DND-41 (cell line): ENCODE data around the gene PTPRK.

Experiments
- EZH2 ChIP-seq: IDR thresholded peaks from 3 replicates; pipeline ENCODE4 v1.6.1; 2012; ENCODE audit warnings: borderline replicate concordance, low read depth, mild to moderate bottlenecking, moderate library complexity, low read length, inconsistent platforms; ENCODE audit not compliant: severe bottlenecking
- TF ChIP-seq, protein P1 (sequence below): IDR thresholded peaks from 2 replicates; pipeline ENCODE4 v1.5.1; 2012; ENCODE audit warnings: borderline replicate concordance, low read length, moderate library complexity, mild to moderate bottlenecking; ENCODE audit not compliant: poor library complexity, severe bottlenecking; ENCODE audit errors: extremely low read depth

DNA sequence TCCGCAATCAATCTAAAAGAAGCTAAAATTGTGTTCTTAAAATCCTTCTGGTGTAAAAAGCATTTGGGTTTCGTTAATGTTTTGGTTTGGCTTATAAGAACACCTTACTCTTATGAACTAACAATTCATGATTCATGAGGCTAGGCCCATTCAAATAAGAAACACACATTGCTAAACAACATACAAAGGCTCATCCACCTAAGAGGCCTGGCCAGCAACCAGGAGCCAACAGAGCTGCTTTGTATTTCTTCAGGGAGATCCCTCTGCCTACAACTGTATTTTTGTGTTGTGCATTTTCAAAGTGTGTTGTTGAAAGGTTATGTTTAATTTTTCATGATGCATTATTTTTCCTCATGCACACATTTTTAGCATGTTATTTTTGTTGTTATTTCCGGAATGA lies 98.6 kb downstream of the PTPRK start:
- TF ChIP-seq, protein P1, sequence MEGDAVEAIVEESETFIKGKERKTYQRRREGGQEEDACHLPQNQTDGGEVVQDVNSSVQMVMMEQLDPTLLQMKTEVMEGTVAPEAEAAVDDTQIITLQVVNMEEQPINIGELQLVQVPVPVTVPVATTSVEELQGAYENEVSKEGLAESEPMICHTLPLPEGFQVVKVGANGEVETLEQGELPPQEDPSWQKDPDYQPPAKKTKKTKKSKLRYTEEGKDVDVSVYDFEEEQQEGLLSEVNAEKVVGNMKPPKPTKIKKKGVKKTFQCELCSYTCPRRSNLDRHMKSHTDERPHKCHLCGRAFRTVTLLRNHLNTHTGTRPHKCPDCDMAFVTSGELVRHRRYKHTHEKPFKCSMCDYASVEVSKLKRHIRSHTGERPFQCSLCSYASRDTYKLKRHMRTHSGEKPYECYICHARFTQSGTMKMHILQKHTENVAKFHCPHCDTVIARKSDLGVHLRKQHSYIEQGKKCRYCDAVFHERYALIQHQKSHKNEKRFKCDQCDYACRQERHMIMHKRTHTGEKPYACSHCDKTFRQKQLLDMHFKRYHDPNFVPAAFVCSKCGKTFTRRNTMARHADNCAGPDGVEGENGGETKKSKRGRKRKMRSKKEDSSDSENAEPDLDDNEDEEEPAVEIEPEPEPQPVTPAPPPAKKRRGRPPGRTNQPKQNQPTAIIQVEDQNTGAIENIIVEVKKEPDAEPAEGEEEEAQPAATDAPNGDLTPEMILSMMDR, result no peak
- no peak for TF ChIP-seq EZH2
